Hippocampal formation (tissue), 2 donors: ENCODE measurements around the gene EVI2B.
"Not testable (repeated sequence)": the region's sequence is repeated elsewhere in the genome, so short reads cannot be mapped to it uniquely, and the experiment has no call there.

Source experiments
- DNase-seq, 2 donors: peaks; one replicate each; lab custom pipeline; 2025; lab: John Stamatoyannopoulos, UW

Gene EVI2B

DNA sequence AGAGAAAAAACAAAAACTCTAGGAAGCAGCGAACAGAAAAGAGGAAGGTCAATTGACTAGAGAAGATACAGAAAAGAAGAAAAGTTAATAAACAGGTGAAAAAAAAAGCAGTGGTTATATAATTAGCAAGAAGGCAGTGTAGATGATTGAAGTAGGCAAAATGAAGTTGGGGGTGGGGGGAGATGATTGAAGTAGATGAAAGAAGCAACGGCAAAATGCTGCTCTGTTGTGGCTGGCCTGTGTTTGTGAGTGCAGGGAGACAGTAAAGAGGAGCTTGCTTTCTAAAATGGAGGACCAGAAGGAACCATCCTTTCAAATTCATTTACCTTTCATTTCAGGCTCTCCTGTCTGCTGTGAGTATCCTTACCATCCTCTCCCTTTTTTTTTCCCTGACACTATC, 3.6 kb downstream of the EVI2B start:
- peak in 1 of 2 donors; percentile 7 for DNase-seq

DNA sequence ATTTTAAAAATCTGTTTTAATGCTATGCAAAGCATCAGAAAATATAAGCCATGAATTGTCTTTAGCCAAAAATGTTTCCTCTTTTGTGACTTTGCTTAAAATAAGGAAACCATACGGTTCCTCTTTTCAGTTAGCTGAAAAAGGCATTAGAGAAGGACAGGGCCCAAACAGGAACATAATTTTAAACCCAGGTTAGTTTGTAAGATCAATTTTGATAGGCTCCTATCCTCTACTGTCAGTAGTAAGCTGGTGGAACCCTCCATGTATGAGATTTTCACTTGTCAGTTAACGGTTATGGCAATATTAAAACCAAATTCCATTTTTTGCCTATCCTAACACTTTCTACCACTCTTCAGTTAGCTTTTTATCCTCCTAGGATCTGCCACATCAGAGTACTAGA, 4.3 kb downstream of the EVI2B start:
- DNase-seq = peak in 1 of 2 donors; percentile 6

DNA sequence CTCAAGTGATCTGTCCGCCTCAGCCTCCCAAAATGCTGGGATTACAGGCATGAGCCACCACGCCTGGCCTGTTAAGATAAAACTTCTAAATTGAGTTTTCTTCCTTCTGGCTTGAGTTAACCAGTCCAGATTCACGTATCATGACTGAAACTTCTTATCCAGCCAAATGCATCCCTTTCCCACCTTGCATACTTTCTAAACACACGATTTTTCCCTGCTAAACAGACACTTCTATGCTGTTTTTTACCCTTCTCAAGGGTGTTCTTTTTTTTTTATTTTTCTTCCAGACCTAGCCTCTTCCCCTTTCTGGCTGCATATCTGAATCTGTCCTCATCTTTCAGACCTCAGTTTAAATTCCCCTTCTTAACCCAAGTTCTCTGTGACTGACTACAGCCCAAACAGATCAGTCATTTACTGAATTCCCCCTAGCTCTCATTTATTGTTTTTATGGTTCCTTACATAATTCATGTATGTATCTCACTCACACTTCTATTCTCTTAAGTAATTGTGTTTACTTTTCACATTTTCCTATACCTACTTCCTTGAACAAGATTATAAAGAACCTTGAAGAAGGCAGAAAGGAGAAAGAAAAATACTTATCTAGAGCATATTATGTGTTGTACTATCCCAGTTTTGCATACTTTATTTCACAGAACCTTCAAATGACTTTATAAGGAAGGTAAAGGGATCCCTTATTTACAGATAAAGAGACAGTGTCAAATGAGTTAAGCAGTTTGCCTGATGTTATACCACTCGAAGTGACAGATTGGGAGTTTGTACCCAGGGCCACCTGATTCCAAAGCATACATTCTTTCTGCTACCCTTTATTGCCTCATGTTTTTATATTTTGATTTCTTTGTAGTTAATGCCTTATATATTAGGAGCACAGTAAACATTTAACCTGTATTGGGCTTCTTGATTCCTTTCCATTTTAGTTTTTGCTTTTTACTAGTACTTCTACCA, 5.2 kb downstream of the EVI2B start:
- no peak for DNase-seq

DNA sequence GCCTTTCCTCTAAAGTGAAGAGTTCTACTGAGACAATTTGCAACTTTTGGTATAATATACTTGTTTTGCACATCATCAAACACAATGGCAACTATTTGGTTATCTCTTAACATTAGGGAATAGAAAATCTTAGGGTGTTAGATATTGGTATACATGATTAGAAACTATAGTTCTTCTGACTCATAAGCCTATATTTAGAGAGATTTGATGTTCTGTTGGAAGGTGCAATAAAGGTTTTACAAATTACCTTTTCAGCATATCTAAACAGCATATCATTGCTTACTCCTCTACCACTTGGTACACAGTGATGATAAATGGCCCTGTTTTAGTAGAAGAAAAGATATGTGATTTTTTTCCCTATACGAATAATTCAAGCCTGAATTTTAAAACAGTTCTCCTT, 6.2 kb downstream of the EVI2B start:
- no peak for DNase-seq

DNA sequence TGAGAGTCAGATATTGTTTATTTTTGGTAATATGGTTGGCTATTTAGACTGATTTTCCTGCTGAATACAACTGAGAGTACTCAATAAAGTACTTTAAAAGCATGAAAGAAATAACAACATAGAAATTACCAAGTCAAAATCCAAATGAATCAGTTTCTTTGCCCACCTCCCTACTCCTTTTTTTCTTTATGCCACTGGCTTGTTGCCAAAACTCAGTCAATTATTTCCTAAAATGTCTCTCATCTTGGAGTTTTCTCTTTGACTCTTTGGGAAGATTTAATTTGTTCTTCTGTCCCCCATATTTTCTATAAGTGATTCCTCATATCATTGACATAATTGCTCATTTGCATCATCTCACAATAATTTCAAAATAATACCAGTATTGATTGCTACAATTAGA, 14.2 kb downstream of the EVI2B start:
- no peak for DNase-seq

DNA sequence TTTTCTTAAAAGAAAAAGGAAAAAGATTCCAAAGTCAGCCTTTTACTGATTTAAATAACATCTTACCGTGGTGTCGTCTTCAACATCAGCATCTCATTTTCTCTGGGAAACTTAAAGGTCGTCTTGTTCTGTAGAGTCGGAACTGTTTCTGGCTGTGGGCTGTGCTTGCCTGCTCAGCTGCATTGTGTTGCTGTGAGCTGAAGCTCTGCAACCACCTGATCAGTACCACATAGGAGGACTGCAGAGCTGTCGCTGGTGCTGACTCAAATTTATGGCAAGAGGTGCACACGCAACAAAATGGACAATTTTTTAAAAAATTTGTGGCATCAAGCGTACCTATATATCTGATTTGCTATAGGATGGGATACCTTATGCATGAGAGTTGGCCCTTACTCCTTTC, 16.8 kb downstream of the EVI2B start, which contains the start of gene OMG:
Gene OMG (minus strand): TSS at position 150 of the 400 bp plus-strand sequence. CDS start 908 bp downstream, outside the sequence.
- DNase-seq = peak; percentile 67 to 86

DNA sequence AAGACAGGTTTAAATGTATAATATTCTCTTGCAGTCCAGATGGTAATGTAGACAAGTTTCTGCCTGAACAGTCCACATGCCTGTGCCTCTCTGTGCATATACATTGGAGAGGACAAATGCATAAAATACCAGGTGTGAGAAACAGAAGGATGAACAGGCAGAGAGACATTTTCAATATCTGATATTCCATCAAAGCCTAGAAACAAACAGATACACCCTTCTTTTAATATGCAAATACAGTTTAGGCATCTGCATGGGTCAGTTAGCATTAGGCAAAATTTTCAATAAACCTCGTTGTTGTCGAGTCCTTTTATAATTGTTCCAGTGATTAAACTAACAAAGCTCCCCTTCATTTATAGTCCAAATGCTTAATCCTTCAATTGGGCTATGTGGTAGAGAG, 17.7 kb downstream of the EVI2B start:
- peak in 1 of 2 donors; percentile 90 for DNase-seq

DNA sequence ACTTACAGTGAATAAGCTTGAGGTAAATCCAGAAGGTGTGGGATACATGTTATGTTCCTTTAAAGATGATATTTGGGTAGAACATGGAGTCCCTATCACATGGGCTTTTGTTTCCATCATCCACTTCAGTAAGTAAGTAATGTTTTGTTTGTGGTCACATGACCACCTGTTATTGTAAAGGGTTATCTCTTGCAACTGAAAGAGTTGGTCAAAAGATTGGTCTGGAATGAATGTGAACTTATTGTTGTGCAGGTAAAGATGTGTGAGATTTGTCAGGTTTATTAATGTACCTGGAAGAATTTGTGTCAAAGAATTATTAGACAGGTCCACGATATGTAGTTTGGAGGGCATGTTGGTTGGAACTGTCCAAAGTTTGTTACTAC, 18.4 kb downstream of the EVI2B start:
- no peak for DNase-seq

DNA sequence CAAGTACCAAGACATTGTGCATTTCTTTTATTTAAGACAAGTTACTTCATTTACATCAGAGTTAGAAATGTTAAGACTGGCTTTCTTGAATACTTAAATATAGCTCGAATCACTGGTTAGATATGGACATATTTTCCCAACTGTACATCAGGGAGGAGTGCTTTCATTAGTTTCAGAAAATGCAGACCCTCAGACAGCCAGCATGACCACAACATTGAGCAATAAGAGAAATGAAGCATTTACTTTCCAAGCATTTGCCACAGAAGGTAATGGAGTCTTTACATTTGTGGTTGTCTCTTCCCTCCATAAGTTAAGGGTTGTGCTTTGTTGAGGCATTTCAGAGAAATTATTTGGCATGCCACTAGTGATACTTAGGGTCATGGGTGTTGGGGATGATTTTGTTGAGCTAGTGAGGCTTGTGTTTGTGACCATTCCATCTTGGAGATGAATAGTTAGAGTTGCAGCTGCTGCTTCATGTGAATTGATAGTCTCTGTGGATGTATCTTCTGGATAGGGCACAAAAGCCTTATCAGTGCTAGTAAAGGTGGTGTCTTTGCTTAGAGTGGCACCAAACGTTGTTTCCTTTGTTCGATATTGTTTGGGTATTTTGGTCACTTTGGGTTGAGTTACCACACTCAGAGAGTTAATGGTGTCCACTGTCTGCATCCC, 18.9 kb downstream of the EVI2B start:
- DNase-seq = no peak

DNA sequence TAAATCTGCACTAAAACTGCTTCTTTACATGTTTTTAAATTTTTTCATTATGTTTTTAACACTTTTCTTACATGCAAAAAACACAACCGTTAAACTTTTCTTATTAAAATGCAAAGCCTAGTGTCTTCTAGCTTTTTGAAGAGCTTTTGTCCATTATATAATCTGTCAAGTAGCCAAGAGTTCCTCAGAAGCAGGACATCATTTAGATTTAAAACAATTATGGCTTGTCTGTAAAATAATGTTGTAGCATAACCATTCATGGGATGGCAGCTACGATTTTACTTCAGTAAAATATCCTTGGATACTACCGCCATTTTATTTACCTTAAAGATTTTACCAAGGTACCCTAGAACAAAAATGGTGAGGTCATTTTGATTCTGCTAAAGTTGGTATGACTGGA, 19.6 kb downstream of the EVI2B start:
- peak in 1 of 2 donors; percentile 56 for DNase-seq

DNA sequence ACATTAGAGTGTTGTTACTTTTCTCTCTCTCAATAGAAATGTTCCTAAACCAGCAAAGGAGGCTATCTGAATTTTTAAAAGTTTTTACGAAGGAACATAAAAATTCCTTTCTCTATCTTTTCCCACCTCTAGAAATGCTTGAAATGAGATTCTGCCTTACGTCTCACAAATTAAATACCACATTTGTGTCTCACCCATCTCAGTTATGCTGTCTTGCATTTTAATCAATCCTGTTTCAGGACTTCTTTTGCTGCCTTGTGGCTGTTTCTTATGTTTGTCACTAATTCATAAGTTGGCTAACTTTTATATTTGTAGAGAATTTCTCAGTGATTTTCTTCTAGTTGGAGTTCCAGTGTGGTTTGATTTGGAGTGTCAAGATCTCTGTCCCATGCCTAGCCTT, 20.3 kb downstream of the EVI2B start:
- no peak for DNase-seq

DNA sequence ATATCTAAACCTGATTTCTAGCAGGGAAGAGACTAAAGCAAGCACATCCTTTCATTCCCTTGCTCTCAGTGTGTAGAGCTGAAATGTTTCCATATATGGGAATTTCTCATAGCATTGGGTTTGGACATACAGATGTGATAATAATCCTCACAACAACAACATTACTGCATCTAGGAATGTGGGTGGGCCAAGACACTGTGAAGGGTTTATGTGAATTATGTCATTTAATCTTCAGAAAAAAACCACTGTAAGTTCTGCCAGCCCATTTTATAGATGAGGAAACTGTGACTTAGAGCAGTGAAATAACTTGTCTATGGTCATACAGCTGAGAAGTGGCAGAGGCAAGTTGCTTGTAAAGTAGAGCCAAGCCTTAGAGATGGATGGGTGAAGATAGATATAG, 22.0 kb downstream of the EVI2B start:
- DNase-seq = no peak

DNA sequence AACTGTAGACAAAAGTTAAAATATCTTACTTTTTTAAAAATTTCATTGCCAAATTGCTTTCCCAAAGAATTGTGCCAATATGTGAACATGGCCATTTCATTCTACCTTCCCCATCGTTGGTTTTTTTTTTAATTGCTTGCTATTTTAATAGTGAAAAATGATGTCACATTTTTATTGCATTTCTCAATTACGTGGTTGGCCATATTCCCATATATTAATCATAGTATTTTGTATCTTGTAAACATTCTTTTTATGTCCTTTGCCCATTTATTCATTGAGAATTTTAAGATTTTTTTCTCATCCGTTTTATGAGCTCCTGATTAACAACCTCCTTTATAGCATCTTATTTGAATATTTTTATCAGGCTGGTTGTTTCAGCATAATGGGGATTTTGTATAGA, 24.1 kb downstream of the EVI2B start:
- no peak for DNase-seq

DNA sequence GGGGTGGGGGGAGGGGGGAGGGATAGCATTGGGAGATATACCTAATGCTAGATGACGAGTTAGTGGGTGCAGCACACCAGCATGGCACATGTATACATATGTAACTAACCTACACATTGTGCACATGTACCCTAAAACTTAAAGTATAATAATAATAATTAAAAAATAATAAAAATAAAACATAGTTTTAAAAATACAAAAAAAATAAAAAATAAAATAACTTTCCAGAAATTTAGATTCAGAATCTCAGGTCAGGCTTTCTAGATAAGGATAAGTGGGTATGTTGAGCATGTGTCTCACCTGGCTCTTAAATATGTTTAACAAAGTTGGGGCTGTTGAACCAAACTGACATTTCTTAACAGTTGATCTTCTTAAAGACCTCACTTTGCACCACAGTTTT, 25.9 kb downstream of the EVI2B start:
- DNase-seq = not testable (repeated sequence)

DNA sequence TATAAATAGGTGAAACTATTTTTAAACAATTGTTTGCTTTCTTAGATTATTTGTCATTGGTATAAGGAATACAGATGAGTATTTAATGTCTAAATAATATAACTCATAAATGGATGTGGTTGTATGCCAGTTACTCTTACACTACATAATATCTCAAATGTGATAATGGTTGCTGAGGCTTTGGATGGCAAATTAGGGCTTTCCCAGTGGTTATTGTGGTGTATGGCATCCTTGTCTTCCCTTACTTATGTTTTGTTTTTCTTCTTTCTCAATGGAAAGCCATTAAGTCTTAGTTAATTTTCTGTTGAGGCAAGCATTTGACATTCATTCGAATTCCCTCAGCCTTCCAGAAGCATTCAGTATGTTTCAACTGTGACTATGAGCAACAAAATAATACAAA, 27.3 kb downstream of the EVI2B start:
- DNase-seq = no peak

DNA sequence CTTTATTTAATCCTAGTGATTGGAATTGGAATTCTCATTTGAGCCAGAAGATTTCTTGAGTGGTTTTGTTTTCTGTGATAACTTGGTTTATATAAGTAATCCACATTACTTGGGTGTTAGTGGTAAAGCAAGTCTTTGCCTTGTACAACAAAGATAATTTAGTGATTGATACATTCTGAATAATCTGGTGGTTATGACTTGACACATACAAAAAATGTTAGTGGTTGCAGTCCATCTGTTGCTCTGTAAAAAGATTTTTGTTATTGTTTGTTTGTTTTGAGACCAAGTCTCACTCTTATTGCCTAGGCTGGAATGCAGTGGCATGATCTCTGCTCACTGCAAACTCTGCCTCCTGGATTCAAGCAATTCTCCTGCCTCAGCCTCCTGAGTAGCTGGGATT, 30.0 kb downstream of the EVI2B start:
- DNase-seq = no peak

DNA sequence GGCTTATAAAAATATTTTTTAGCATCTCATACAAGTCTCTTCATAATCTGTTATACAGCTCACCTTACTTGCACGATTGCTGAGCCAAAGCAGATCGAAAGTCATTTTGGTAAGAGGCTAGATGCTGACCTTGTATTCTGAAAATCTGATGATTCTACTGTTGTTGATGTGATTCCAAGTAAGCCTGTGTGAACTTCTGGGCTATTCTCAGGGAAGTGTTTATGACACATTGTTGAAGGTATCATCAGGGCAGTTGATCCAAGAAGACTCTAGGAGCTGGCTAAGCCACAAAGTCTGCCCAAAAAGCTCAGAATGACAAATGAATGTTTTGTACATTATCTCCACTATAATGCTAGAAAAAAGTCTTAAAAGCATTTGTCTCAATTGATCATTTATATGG, 32.8 kb downstream of the EVI2B start:
- no peak for DNase-seq

DNA sequence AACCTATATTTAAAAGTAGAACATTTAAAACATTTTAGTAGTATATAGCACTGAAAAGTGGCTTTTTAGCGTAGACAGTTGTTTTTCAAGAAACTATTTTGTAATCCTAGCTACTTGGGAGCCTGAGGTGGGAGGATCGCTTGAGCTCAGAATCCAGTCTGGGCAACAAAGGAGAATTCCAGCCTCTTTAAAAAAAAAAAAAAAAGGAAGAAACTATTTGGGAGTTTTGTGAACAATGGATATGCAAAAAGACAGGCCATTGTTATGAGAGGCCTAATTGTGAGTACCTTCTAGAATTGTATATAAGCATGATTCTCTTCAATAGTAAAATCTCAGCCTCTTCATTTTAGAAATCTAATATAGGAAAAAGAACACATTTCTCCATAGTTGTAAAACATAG, 34.5 kb downstream of the EVI2B start:
- DNase-seq = no peak

DNA sequence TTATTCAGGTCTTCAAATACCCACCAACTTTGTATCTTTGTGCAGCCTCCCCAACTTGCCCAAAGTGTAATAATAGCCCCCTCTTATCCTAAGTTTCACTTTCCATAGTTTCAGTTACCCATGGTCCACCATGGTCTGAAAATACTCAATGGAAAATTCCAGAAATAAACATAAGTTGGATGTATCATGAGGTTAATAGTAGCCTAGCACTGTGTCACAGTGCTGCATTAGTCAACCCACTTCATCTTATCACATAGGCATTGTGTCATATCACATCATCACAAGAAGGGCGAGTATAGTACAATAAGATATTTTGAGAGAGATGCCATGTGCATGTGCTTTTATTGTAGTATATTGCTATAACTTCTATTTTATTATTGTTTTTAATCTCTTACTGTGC, 38.7 kb downstream of the EVI2B start:
- DNase-seq = no peak

DNA sequence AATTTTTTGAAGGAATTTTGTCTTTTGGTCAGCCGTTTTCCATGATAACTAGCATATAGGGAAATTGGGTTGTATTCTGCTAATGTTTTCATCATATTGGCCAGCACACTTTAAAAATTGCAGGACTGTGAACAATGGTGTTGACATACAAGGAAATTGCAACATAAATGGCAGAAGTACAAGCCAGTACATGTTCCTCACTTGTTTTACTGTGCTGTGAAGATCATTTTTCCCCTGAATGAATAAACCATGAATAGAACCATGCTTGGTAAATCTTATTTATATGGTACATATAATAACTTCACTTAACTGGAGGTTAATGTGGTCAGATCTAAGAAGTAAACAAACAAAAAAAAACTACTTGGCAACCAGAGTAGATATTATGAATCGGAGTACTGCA, 39.6 kb downstream of the EVI2B start:
- DNase-seq = no peak

DNA sequence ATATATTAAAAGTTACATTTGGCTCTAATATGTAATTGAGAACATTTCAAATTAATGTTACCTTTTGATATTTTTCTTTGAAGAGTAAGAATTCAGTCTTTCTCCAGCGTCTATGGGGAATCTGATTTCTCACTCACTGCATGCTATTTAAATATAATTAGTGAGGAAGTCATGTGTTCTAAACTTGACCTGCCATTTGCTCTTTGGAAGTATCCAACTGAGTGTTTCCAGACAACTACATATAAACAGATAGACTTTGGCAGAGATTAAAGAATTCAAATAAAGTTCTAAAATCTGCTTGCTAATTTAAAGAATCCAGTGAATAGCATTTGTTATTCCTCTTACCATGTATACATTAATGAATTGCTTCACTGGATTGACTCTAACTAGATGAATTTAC, 40.3 kb downstream of the EVI2B start:
- no peak for DNase-seq

DNA sequence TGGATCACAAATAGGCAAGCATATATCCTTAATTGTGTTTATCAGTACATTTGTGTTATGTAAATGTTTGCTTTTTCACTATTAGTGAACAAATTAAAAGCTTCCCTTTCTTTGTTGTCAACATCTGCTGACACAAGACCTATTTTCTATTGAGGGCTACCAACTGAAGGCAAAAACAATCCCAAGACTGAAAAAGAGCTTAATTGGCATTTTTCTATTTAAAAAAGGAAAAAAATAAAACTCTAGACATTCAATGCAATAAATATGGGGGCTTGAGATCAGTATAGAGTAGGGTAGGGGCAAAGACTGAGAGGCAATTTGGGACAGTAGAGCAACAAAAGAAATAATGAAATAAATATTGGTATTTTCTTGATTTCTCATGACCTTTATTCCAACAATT, 41.1 kb downstream of the EVI2B start:
- no peak for DNase-seq

DNA sequence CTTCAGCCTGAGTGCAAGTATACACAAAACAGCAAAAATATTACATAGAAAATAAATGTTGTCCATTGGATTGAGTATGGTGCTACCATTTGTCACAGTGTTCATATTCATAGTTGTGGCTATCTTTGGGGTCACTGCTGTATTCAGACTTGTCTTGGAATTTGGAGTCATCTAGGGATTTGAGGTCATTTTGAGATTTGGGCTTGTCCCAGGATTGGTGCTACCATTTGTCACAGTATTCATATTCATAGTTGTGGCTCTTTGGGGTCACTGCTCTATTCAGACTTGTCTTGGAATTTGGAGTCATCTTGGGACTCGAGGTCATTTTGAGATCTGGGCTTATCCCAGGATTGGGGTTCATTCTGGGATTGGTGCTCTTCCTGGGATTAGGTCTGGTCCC, 41.6 kb downstream of the EVI2B start:
- DNase-seq = no peak
